Activated naive CD8-positive, alpha-beta T cell treated with anti-CD3 and anti-CD28 coated beads for 36 hours (primary cell): ENCODE results near the gene SLC1A5. TPM values are rescaled to one million over a fixed set of nuclear protein-coding genes. Genes with fewer than 3 reads are reported as not detected.
"Not testable (repeated sequence)": the region's sequence is repeated elsewhere in the genome, so short reads cannot be mapped to it uniquely, and the experiment has no call there.

Source experiments
- DNase-seq: peaks from one replicate; pipeline ENCODE4 v3.0.0; 2021
- H3K27ac Mint-ChIP-seq: one replicate; pipeline ENCODE4 v1.8.0; 2022; ENCODE audit warnings: mild to moderate bottlenecking, moderate library complexity, mixed read lengths
- H3K27me3 Mint-ChIP-seq: one replicate; pipeline ENCODE4 v1.8.0; 2022; ENCODE audit warnings: mild to moderate bottlenecking, mixed read lengths
- H3K36me3 Mint-ChIP-seq: one replicate; pipeline ENCODE4 v1.8.0; 2021; ENCODE audit warnings: mild to moderate bottlenecking, mixed read lengths
- H3K4me1 Mint-ChIP-seq: one replicate; pipeline ENCODE4 v1.8.0; 2021; ENCODE audit warnings: mixed read lengths
- H3K4me3 Mint-ChIP-seq: one replicate; pipeline ENCODE4 v1.8.0; 2022; ENCODE audit warnings: mild to moderate bottlenecking, moderate library complexity, mixed read lengths
- H3K9me3 Mint-ChIP-seq: one replicate; pipeline ENCODE4 v1.8.0; 2022; ENCODE audit warnings: mixed read lengths
- total RNA-seq, 2 experiments: library from RNA; stranded (reverse); gene quantifications; one replicate each; pipeline ENCODE4 v1.2.3, GENCODE V29; 2021

Gene SLC1A5
- total RNA-seq, 2 experiments from 2014 or later: 299 to 309 TPM

DNA sequence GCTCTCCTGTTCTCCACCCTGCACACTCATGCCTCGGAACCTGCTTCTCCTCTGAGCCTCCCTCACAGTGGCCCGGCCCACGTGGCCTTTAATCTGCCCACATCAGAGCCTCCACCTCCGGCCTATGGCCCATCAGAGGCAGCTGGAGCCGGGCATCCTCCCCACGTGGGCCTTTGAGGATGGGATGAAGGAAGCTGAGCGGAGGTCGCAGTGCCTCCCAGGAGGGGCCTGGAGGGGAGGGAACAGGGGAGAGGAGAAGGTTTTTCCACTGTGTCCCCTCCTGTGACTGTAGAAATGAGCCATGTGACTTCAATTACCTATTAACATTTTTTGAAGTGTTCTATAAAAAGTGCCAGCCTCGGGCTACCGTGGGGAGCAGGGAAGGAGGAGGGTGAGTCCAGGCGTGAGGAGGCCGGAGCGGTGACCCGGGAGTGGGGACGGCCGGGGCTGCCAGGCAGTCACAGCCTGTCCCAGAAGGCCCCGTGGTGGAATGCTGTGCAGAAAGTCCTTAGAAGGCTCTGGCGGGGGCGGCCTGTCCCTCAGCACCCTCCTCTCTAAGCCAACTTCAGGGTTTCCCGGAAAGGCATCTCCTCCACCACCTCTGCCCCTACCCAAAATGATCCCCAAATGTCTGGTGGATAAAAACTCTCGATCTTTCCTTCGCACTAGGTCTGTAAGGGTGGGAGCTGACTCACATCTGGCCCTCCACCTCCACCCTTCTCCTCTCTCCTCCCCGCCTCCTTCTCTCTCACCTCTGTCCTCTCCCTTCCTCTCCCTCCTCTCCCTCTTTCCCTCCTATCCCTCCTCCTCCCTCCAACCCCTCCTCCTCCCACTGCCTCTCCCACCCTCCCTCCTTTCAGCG is 24.8 kb upstream of the SLC1A5 start:
- Mint-ChIP-seq H3K27me3 (peaks cover 4% of the 10 kb centered on the region), H3K4me1 (peaks cover 1% of the 10 kb centered on the region), H3K9me3 (no peaks in the 10 kb centered on the region), H3K36me3 (no peaks in the 10 kb centered on the region), H3K4me3 (no peak overlapping the region), H3K27ac (no peak overlapping the region)
- no peak for DNase-seq

- Mint-ChIP-seq H3K4me1 (peaks cover 1% of the 10 kb centered on the region), H3K27me3 (peaks cover 4% of the 10 kb centered on the region), H3K36me3 (no peaks in the 10 kb centered on the region), H3K27ac (no peak overlapping the region), H3K9me3 (no peaks in the 10 kb centered on the region), H3K4me3 (no peak overlapping the region)
- DNase-seq: no peak
Measured at GRCh38 chr19:46809534-46810272, 21.3 kb upstream of the SLC1A5 start.

DNA sequence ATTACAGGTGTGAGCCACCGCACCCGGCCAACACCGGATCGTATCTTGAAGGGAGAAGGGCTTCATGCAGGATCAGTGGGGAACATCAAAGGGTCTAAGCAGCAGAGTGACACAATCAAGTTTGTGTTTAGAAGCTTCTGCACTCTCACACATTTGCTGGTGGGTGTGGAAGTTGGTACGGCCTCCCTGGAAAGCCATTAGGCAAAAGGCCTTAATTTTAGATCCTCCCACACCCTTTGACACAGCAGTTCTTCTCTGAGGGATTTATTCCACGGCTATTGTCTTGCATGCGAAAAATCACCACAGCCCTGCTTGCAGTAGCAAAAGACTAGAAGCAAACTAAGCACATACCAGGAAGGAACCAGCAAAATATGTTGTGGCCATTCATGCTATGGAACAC is 18.3 kb upstream of the SLC1A5 start:
- H3K4me3 Mint-ChIP-seq: no peak overlapping the region
- H3K27me3 Mint-ChIP-seq: no peaks in the 10 kb centered on the region
- H3K36me3 Mint-ChIP-seq: no peaks in the 10 kb centered on the region
- no peak for DNase-seq
- H3K27ac Mint-ChIP-seq: no peak overlapping the region
- no peaks in the 10 kb centered on the region for H3K9me3 Mint-ChIP-seq
- no peaks in the 10 kb centered on the region for H3K4me1 Mint-ChIP-seq

DNA sequence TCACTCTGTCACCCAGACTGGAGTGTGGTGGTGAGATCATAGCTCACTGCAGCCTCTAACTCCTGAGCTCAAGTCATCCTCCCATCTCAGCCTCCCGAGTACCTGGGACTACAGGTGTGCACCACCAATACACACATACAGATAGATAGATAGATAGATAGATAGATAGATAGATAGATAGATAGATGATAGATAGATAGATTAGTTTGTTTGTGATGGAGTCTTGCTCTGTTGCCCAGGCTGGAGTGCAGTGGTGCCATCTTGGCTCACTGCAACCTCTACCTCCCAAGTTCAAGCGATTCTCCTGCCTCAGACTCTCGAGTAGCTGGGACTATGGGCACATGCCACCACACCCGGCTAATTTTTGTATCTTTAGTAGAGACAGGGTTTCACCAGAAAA is 16.0 kb upstream of the SLC1A5 start:
- not testable (repeated sequence) for H3K4me1 Mint-ChIP-seq

DNA sequence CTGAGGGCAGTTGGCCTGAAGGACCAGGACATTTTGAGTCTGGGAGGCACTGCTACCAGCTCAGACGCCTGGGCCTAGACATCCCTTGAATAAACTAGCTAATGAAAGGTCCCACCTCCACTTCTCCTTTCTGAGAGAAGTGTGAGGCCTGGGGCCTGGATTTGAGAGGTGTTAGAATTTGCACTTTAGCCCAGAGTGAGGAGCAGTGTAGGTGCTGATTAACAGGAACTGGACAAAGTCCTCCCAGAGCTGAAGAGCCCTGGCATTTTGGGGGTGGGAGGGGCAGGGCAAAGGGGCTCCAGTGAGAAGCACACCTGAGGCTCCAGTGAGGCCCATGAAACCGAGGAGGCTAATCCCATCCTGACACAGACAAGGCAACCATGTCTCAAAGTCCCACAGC is 15.2 kb upstream of the SLC1A5 start:
- no peaks in the 10 kb centered on the region for H3K9me3 Mint-ChIP-seq
- no peaks in the 10 kb centered on the region for H3K27me3 Mint-ChIP-seq
- H3K36me3 Mint-ChIP-seq: no peaks in the 10 kb centered on the region
- no peak overlapping the region for H3K27ac Mint-ChIP-seq
- no peaks in the 10 kb centered on the region for H3K4me1 Mint-ChIP-seq
- no peak for DNase-seq
- no peak overlapping the region for H3K4me3 Mint-ChIP-seq

More for the DNA sequence above, 16.0 kb upstream of the SLC1A5 start:
- DNase-seq, H3K4me3 Mint-ChIP-seq, H3K27ac Mint-ChIP-seq, H3K27me3 Mint-ChIP-seq, H3K36me3 Mint-ChIP-seq, H3K9me3 Mint-ChIP-seq: not testable (repeated sequence)

DNA sequence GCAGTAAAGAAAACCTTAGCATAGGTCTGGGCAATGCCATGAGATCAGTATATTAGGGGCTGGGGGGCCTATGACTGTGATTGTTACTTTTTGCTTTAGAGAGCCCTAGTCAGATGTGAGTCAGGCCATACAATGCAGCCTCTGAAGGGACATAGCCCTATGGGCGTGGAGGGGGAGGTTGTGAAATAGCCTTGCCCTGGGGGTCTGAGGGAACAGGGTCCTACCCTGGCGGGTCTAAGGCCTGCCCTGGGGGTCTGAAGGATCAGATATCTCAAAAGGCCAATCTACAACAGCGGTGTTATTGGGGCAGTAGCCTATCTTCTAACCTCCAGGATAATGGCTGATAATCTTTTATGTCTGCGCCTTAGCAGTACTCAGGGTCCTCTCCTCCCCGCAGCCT is 13.8 kb upstream of the SLC1A5 start:
- H3K4me1 Mint-ChIP-seq: no peaks in the 10 kb centered on the region
- H3K27me3 Mint-ChIP-seq: no peaks in the 10 kb centered on the region
- no peaks in the 10 kb centered on the region for H3K36me3 Mint-ChIP-seq
- no peak overlapping the region for H3K27ac Mint-ChIP-seq
- H3K9me3 Mint-ChIP-seq: no peaks in the 10 kb centered on the region
- no peak for DNase-seq
- no peak overlapping the region for H3K4me3 Mint-ChIP-seq

DNA sequence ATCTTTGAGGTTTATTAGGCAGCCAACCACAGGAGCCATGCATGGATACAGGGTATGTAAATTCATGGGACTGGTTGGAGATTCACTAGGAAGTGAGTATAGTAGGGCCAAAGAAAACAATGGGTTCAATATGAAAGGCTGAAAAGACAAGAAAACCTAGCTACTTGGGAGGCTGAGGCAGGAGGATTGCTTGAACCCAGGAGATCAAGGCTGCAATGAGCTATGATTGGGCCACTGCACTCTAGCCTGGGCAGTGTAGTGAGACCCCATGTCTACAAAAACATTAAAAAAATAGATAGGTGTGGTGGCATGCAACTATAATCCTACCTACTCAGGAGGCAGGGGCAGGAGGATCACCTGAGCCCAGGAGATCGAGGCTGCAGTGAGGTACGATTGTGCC is 10.3 kb upstream of the SLC1A5 start:
- no peaks in the 10 kb centered on the region for H3K9me3 Mint-ChIP-seq
- H3K27ac Mint-ChIP-seq: no peak overlapping the region
- no peaks in the 10 kb centered on the region for H3K27me3 Mint-ChIP-seq
- no peaks in the 10 kb centered on the region for H3K36me3 Mint-ChIP-seq
- no peak overlapping the region for H3K4me3 Mint-ChIP-seq
- H3K4me1 Mint-ChIP-seq: no peaks in the 10 kb centered on the region
- DNase-seq: no peak

- no peak for DNase-seq
- H3K27ac Mint-ChIP-seq: no peak overlapping the region
- H3K36me3 Mint-ChIP-seq: no peaks in the 10 kb centered on the region
- H3K4me3 Mint-ChIP-seq: no peak overlapping the region
- H3K4me1 Mint-ChIP-seq: no peaks in the 10 kb centered on the region
- H3K9me3 Mint-ChIP-seq: no peaks in the 10 kb centered on the region
- H3K27me3 Mint-ChIP-seq: no peaks in the 10 kb centered on the region
Measured at GRCh38 chr19:46797881-46798280, 9.5 kb upstream of the SLC1A5 start.

DNA sequence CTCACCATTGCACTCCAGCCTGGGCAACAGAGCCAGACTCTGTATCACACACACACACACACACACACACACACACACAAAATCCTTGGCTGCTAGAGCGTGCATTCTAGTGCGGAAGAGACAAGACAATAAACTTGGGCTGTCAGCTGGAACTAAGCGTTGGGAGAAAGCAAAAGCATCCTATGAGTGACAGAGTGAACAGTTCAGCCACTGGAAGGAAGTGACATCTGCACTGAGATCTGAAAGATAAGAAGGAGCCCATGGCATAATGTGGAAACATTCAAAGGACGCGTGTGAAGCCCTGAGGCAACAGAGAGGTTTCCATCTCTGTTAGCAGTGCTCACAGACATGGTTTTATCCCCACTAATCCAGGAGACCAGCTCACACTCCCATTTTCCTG is 3.5 kb upstream of the SLC1A5 start:
- Mint-ChIP-seq H3K4me1 (peaks cover 13% of the 10 kb centered on the region), H3K27ac (no peak overlapping the region), H3K4me3 (no peak overlapping the region), H3K36me3 (peaks cover 10% of the 10 kb centered on the region), H3K27me3 (no peaks in the 10 kb centered on the region), H3K9me3 (no peaks in the 10 kb centered on the region)
- DNase-seq: no peak

DNA sequence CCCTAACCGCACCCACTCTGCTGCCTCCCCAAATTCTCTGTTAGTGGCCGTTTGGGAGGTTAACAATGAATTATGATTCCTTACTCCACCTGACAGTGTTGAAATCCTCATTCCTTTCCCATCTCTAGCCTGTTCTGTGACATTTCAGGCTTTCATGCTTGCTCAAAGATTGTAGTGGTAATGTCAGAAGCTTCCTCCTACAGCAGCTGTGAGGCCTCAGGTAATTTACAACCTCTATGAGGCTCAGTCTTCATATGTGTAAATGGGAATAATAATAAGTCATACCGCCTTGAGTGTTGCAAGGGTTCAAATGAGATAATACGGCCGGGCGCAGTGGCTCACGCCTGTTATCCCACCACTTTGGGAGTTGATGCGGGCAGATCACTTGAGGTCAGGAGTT is 977 bp upstream of the SLC1A5 start:
- H3K27ac Mint-ChIP-seq: no peak overlapping the region
- H3K36me3 Mint-ChIP-seq: peaks cover 36% of the 10 kb centered on the region
- H3K27me3 Mint-ChIP-seq: no peaks in the 10 kb centered on the region
- H3K9me3 Mint-ChIP-seq: no peaks in the 10 kb centered on the region
- H3K4me1 Mint-ChIP-seq: peaks cover 24% of the 10 kb centered on the region
- no peak for DNase-seq
- H3K4me3 Mint-ChIP-seq: no peak overlapping the region

GRCh38 chr19:46788968-46789338 is 559 bp upstream of the SLC1A5 start:
- Mint-ChIP-seq H3K27ac (peak overlapping the region; percentile 98), H3K27me3 (no peaks in the 10 kb centered on the region), H3K36me3 (peaks cover 40% of the 10 kb centered on the region), H3K4me3 (peak overlapping the region; percentile 92), H3K9me3 (no peaks in the 10 kb centered on the region), H3K4me1 (peaks cover 28% of the 10 kb centered on the region)
- no peak for DNase-seq

- H3K36me3 Mint-ChIP-seq: peaks cover 53% of the 10 kb centered on the region
- H3K27me3 Mint-ChIP-seq: no peaks in the 10 kb centered on the region
- H3K27ac Mint-ChIP-seq: peak overlapping the region; percentile 98
- H3K4me1 Mint-ChIP-seq: peaks cover 37% of the 10 kb centered on the region
- H3K4me3 Mint-ChIP-seq: peak overlapping the region; percentile 92
- peak; percentile 49 for DNase-seq
- no peaks in the 10 kb centered on the region for H3K9me3 Mint-ChIP-seq
Measured at GRCh38 chr19:46787331-46788261, 798 bp downstream of the SLC1A5 start.

GRCh38 chr19:46787040-46787330 is 1.4 kb downstream of the SLC1A5 start:
- Mint-ChIP-seq H3K27me3 (no peaks in the 10 kb centered on the region), H3K27ac (peak overlapping the region; percentile 98), H3K4me3 (peak overlapping the region; percentile 92), H3K9me3 (no peaks in the 10 kb centered on the region), H3K4me1 (peaks cover 37% of the 10 kb centered on the region), H3K36me3 (peaks cover 60% of the 10 kb centered on the region)
- DNase-seq: no peak

GRCh38 chr19:46786236-46787039 is 2.0 kb downstream of the SLC1A5 start:
- Mint-ChIP-seq H3K36me3 (peaks cover 65% of the 10 kb centered on the region), H3K4me1 (peaks cover 33% of the 10 kb centered on the region), H3K27me3 (no peaks in the 10 kb centered on the region), H3K9me3 (no peaks in the 10 kb centered on the region), H3K27ac (peak overlapping the region; percentile 98), H3K4me3 (peak overlapping the region; percentile 92)
- peak; percentile 89 for DNase-seq

DNA sequence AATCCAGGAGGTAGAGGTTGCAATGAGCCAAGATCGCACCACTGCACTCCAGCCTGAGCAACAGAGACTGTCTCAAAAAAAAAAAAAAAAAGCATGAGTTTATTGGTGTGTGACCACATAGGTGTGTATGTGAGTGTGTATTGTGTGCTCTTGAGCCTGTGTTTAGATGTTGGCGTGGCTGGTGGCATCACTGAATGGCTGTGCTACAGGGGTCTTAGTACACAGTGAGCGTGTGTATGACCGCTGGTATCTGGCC is 2.5 kb downstream of the SLC1A5 start:
- Mint-ChIP-seq H3K9me3 (no peaks in the 10 kb centered on the region), H3K4me1 (peaks cover 33% of the 10 kb centered on the region), H3K36me3 (peaks cover 65% of the 10 kb centered on the region), H3K27me3 (no peaks in the 10 kb centered on the region), H3K27ac (peak overlapping the region; percentile 98), H3K4me3 (peak overlapping the region; percentile 92)
- no peak for DNase-seq
